Activated naive CD8-positive, alpha-beta T cell (primary cell): ENCODE results near the gene RANBP17.

Source experiments
- H3K27ac Mint-ChIP-seq: one replicate; pipeline ENCODE4 v1.8.0; 2021; ENCODE audit warnings: mixed read lengths
- H3K27me3 Mint-ChIP-seq: one replicate; pipeline ENCODE4 v1.8.0; 2021; ENCODE audit warnings: mixed read lengths
- H3K36me3 Mint-ChIP-seq: one replicate; pipeline ENCODE4 v1.8.0; 2021; ENCODE audit warnings: mixed read lengths
- H3K4me1 Mint-ChIP-seq: one replicate; pipeline ENCODE4 v1.8.0; 2021; ENCODE audit warnings: low read depth, mixed read lengths
- H3K4me3 Mint-ChIP-seq: one replicate; pipeline ENCODE4 v1.8.0; 2021; ENCODE audit warnings: mild to moderate bottlenecking, mixed read lengths
- H3K9me3 Mint-ChIP-seq: one replicate; pipeline ENCODE4 v1.8.0; 2021; ENCODE audit warnings: low read depth, mixed read lengths

Gene RANBP17

GRCh38 chr5:171314728-171315385 is 453.0 kb downstream of the RANBP17 start:
- no peak overlapping the region for H3K27ac Mint-ChIP-seq
- peaks cover 33% of the 10 kb centered on the region for H3K27me3 Mint-ChIP-seq
- no peaks in the 10 kb centered on the region for H3K9me3 Mint-ChIP-seq
- H3K4me3 Mint-ChIP-seq: no peak overlapping the region
- H3K4me1 Mint-ChIP-seq: peaks cover 27% of the 10 kb centered on the region
- H3K36me3 Mint-ChIP-seq: peaks cover 2% of the 10 kb centered on the region

DNA sequence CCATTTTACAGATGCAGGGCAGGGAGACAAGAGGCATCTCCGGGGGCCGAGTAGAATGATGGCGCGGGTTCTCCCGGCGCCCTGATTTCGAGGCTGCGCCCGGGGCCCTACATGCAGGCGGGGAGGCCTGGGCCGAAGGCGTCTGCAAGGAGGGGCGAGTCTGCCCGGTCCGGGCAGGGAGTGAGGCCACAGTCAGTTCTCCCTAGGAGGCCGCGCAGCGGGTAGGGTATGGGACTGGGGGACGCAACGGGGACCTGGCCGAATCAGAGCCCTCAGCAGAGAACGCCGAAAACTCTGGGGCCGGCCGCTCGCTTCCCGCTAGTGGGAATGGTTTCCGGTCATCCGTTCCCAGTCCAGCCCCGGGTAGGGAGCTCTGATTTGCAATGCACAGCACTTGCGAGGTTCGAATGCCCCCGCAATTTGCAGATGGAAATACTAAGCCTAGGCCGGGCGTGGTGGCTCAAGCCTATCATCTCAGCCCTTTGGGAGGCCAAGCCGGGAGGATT is 453.6 kb downstream of the RANBP17 start:
- Mint-ChIP-seq H3K9me3 (no peaks in the 10 kb centered on the region), H3K27me3 (peaks cover 36% of the 10 kb centered on the region), H3K4me1 (peaks cover 26% of the 10 kb centered on the region), H3K4me3 (no peak overlapping the region), H3K27ac (no peak overlapping the region), H3K36me3 (peaks cover 2% of the 10 kb centered on the region)

DNA sequence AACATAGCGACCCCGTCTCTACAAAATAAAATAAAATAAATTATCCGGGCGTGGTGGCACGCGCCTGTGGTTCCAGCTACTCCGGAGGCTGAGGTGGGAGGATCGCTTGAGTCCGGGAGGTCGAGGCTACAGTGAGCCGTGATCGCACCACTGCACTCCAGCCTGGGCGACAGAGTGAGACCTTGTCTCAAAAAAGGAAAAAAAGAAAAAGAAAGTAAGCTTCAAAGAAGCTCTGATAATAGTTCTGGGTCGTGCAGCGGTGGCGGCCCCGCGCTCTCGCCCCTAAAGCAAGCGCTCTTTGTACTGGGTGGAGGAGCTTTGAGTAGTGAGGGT is 454.1 kb downstream of the RANBP17 start:
- H3K27ac Mint-ChIP-seq: no peak overlapping the region
- no peaks in the 10 kb centered on the region for H3K9me3 Mint-ChIP-seq
- peaks cover 23% of the 10 kb centered on the region for H3K4me1 Mint-ChIP-seq
- H3K36me3 Mint-ChIP-seq: peaks cover 2% of the 10 kb centered on the region
- H3K4me3 Mint-ChIP-seq: peak overlapping the region; percentile 10
- H3K27me3 Mint-ChIP-seq: peaks cover 34% of the 10 kb centered on the region

- Mint-ChIP-seq H3K4me1 (peaks cover 21% of the 10 kb centered on the region), H3K4me3 (peak overlapping the region; percentile 35), H3K9me3 (no peaks in the 10 kb centered on the region), H3K27me3 (peaks cover 37% of the 10 kb centered on the region), H3K36me3 (peaks cover 2% of the 10 kb centered on the region), H3K27ac (no peak overlapping the region)
Observed at GRCh38 chr5:171316258-171317121, 454.7 kb downstream of the RANBP17 start.

GRCh38 chr5:171317230-171317629 is 455.4 kb downstream of the RANBP17 start:
- Mint-ChIP-seq H3K4me3 (no peak overlapping the region), H3K4me1 (peaks cover 21% of the 10 kb centered on the region), H3K9me3 (no peaks in the 10 kb centered on the region), H3K27ac (no peak overlapping the region), H3K36me3 (peaks cover 2% of the 10 kb centered on the region), H3K27me3 (peaks cover 41% of the 10 kb centered on the region)

DNA sequence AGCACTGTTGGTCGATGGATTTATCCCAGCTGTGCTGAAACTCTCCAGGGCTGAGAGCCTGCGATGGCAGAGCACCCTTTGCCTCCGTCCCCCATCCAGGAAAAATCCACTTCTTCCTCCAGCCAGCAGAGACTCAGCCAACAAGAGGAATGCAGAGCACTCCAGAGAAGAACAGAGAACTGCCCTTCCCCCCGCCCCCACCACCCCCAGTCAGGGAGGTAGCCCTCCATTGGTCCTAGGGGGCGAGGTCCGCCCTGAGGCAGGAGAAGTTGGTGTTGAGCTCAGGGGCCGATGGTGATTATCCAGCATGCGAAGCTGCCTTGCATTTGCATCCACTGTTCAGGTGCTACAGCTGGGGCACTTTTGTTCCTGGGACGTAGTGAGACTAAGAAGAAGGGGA is 456.2 kb downstream of the RANBP17 start:
- Mint-ChIP-seq H3K27me3 (peaks cover 43% of the 10 kb centered on the region), H3K4me3 (no peak overlapping the region), H3K36me3 (no peaks in the 10 kb centered on the region), H3K27ac (no peak overlapping the region), H3K9me3 (no peaks in the 10 kb centered on the region), H3K4me1 (peaks cover 15% of the 10 kb centered on the region)

- Mint-ChIP-seq H3K36me3 (no peaks in the 10 kb centered on the region), H3K4me1 (peaks cover 3% of the 10 kb centered on the region), H3K9me3 (no peaks in the 10 kb centered on the region), H3K4me3 (no peak overlapping the region), H3K27ac (no peak overlapping the region), H3K27me3 (peaks cover 44% of the 10 kb centered on the region)
Observed at GRCh38 chr5:171321447-171321846, 459.6 kb downstream of the RANBP17 start.

GRCh38 chr5:171322527-171322926 is 460.7 kb downstream of the RANBP17 start:
- peaks cover 37% of the 10 kb centered on the region for H3K27me3 Mint-ChIP-seq
- H3K4me1 Mint-ChIP-seq: no peaks in the 10 kb centered on the region
- no peaks in the 10 kb centered on the region for H3K9me3 Mint-ChIP-seq
- H3K36me3 Mint-ChIP-seq: no peaks in the 10 kb centered on the region
- H3K4me3 Mint-ChIP-seq: no peak overlapping the region
- no peak overlapping the region for H3K27ac Mint-ChIP-seq

DNA sequence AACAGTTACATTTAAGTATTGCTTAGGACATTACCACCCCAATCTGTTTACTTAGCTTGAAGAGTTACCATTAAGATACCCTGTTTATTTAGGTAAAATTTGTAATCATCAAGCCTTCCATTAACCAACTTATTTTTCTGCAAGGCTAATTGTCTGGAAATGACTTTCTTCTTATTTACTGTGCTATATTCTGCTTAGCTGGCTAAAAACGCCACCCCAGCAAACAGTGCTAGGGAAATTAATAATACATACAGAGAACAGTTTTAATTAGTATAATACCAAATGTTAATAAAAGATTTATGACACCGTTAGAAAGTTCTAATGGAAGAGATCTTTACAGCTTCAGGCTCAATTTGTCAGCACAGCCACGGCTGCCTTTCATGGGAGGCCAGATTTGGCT is 461.2 kb downstream of the RANBP17 start:
- H3K36me3 Mint-ChIP-seq: no peaks in the 10 kb centered on the region
- no peak overlapping the region for H3K27ac Mint-ChIP-seq
- no peaks in the 10 kb centered on the region for H3K4me1 Mint-ChIP-seq
- H3K9me3 Mint-ChIP-seq: no peaks in the 10 kb centered on the region
- peaks cover 33% of the 10 kb centered on the region for H3K27me3 Mint-ChIP-seq
- no peak overlapping the region for H3K4me3 Mint-ChIP-seq

GRCh38 chr5:171323806-171324632 is 462.2 kb downstream of the RANBP17 start:
- Mint-ChIP-seq H3K36me3 (no peaks in the 10 kb centered on the region), H3K4me3 (no peak overlapping the region), H3K27ac (no peak overlapping the region), H3K4me1 (no peaks in the 10 kb centered on the region), H3K9me3 (no peaks in the 10 kb centered on the region), H3K27me3 (peaks cover 35% of the 10 kb centered on the region)

DNA sequence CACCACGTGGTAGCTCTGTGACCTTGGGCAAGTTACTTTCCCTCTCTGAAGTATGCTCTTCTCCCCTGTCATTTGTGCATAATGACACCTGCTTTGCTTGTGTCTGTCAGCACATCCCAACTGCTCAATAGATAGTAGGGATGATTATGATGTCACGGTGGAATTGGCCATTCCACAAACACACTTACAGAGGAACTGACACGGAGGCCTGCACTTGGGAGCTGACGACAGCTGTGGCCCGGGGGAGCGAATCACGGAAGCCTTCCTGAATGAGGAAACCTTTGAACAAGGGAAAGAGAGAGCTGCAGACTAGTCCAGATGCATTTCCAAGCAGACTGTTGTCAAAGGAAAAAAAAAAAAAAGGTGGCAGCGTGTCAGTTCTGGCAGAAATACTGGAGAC is 468.2 kb downstream of the RANBP17 start:
- H3K4me3 Mint-ChIP-seq: no peak overlapping the region
- no peaks in the 10 kb centered on the region for H3K4me1 Mint-ChIP-seq
- no peaks in the 10 kb centered on the region for H3K36me3 Mint-ChIP-seq
- H3K27ac Mint-ChIP-seq: no peak overlapping the region
- H3K9me3 Mint-ChIP-seq: no peaks in the 10 kb centered on the region
- peaks cover 15% of the 10 kb centered on the region for H3K27me3 Mint-ChIP-seq

GRCh38 chr5:171335616-171336015 is 473.8 kb downstream of the RANBP17 start:
- Mint-ChIP-seq H3K27me3 (peaks cover 10% of the 10 kb centered on the region), H3K9me3 (no peaks in the 10 kb centered on the region), H3K4me1 (peaks cover 6% of the 10 kb centered on the region), H3K36me3 (no peaks in the 10 kb centered on the region), H3K27ac (no peak overlapping the region), H3K4me3 (no peak overlapping the region)

DNA sequence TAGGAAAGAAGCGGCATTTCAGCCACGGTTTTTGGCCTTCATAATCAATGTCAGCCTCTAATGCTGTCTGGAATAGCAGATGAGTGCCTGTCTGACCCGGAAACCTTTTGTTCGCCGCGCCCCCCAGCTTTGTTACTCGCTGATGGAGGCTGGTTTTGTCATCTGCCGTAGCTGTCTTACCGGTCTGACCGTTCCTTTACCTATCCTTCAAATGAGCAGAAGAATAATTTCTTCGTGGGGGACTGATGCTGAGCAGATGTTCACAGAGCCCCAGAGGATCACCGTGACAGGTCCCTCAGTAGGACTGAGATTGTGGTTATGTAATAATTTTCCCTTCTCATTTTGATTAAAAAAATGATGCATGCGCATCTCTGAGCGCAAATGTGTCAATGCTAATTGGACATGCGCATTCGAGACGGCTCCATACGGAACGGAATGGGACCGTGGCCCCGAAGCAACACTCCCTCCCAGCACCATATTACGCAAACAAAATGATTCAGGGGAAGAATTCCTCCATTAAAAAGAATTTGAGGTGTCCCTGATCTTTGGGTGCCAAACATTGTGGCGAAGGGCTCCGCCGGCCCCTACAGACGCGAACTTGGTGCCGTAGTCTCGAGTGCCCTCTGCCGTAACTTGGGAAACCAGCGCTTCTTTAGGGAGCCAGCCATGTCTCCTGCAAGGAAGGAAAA is 474.8 kb downstream of the RANBP17 start:
- H3K4me3 Mint-ChIP-seq: peak overlapping the region; percentile 74
- no peaks in the 10 kb centered on the region for H3K36me3 Mint-ChIP-seq

GRCh38 chr5:171337210-171337569 is 475.4 kb downstream of the RANBP17 start:
- no peak overlapping the region for H3K27ac Mint-ChIP-seq
- H3K9me3 Mint-ChIP-seq: no peaks in the 10 kb centered on the region
- H3K4me1 Mint-ChIP-seq: peaks cover 6% of the 10 kb centered on the region
- peaks cover 10% of the 10 kb centered on the region for H3K27me3 Mint-ChIP-seq
- H3K36me3 Mint-ChIP-seq: no peaks in the 10 kb centered on the region
- peak overlapping the region; percentile 74 for H3K4me3 Mint-ChIP-seq

More for the DNA sequence above, 474.8 kb downstream of the RANBP17 start:
- Mint-ChIP-seq H3K27ac (no peak overlapping the region), H3K4me1 (peaks cover 6% of the 10 kb centered on the region), H3K27me3 (peaks cover 10% of the 10 kb centered on the region), H3K9me3 (no peaks in the 10 kb centered on the region)
